Upper lobe of left lung (tissue), 6 donors: Measurements from ENCODE around the gene CACNA1A. TPM values are rescaled to one million over a fixed set of nuclear protein-coding genes. Genes with fewer than 3 reads are reported as not detected.

ENCODE experiments used
- ATAC-seq, 2 donors: fragments of 200-7000 bp; cut with Tn5 transposase; one replicate each; pipeline ENCODE4 v1.9.1; 2022; ENCODE audit warnings: mild to moderate bottlenecking in 2 of 2, moderate library complexity in 2 of 2; ENCODE audit not compliant: low FRiP score in 2 of 2
- DNase-seq, 2 donors: peaks; one replicate each; pipeline ENCODE4 v3.0.0-alpha.2; 2019 to 2020
- H3K27ac ChIP-seq, 4 donors: fragments of 200-600 bp; sonication (generic); one replicate each; pipeline ENCODE4 v1.5.1; 2016 to 2019
- H3K27me3 ChIP-seq, 4 donors: fragments of 200-600 bp; sonication (generic); one replicate each; pipeline ENCODE4 v1.5.1; 2017 to 2019
- H3K36me3 ChIP-seq, 4 donors: fragments of 200-600 bp; sonication (generic); one replicate each; pipeline ENCODE4 v1.5.1; 2016 to 2019
- H3K4me1 ChIP-seq, 4 donors: fragments of 200-600 bp; sonication (generic); one replicate each; pipeline ENCODE4 v1.5.1; 2018 to 2019
- H3K4me3 ChIP-seq, 4 donors: fragments of 200-600 bp; sonication (generic); one replicate each; pipeline ENCODE4 v1.5.1; 2017 to 2019; ENCODE audit warnings: mild to moderate bottlenecking in 2 of 4, moderate library complexity in 1 of 4
- H3K9me3 ChIP-seq, 4 donors: fragments of 200-600 bp; sonication (generic); one replicate each; pipeline ENCODE4 v1.5.1; 2018 to 2019
- EP300 ChIP-seq, 4 donors: sonication (generic); formaldehyde crosslinking; IDR thresholded peaks; one replicate each; pipeline ENCODE4 v1.5.1; 2017; ENCODE audit warnings: antibody characterized with exemption in 4 of 4, control low read depth in 2 of 4
- POLR2A ChIP-seq, 4 donors: fragments of 450-650 bp; IDR thresholded peaks; one replicate each; pipeline ENCODE4 v1.5.1; 2016 to 2017; ENCODE audit warnings: antibody characterized with exemption in 4 of 4, mild to moderate bottlenecking in 2 of 4
- POLR2AphosphoS5 ChIP-seq, 2 donors: sonication (generic); formaldehyde crosslinking; IDR thresholded peaks; one replicate each; pipeline ENCODE4 v1.5.1; 2017; ENCODE audit warnings: antibody characterized with exemption in 2 of 2
- WGBS, 2 donors: methylation state at CpG; one replicate each; pipeline ENCODE4 v1.1.5; 2017 to 2018; 5-methylcytosine and 5-hydroxymethylcytosine counted together
- total RNA-seq, 6 donors: library from RNA; depleted of rRNA in 4 of 6; stranded (reverse); fragments of >200 nt in 4 of 6; gene quantifications; one replicate each; pipeline versions ENCODE4 v1.1.0 to v1.2.1, GENCODE V29; 2016 to 2021
- TF ChIP-seq, protein P1 (sequence below), 6 experiments: fragments of 450-650 bp in 4 of 6; fragments of 200-600 bp in 2 of 6; sonication (generic) in 2 of 6; IDR thresholded peaks; one replicate each; pipeline ENCODE4 v1.5.1; 2016 to 2019; ENCODE audit warnings: antibody characterized with exemption in 6 of 6
- donor health status: DM: no; HTN: no; CAD: no; lungs with moderate emphysema.
- donor health status: DM: no; HTN: yes; CAD: no; lungs with severe emphysema.

Gene CACNA1A
- total RNA-seq, 6 donors from 2014 or later = 0.29 to 0.69 (median 0.67) TPM; not detected in 1

DNA sequence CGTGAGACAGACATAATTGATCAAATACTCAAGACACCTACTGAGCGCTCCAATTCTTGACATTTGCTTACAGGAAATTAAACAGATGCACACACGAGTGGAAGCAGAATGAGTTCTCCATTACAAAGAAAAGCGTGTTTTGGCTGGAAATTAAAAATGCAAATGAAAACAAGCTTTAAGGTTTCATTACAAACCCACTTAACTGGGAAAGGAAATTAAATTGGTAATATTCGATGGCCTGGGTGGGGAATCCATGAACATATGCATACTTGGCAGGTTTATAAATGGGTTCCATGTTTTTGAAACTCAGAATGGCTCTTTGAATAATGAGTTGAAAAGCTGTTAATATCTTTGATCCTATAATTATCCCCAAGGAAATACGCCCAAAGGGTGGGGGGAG, 178.0 kb downstream of the CACNA1A start:
- 81 to 83% methylated on average over 6 of the region's 6 CpGs for WGBS, 2 donors
- ATAC-seq (no peak), DNase-seq (no peak)
- no peak for TF ChIP-seq EP300 (IDR thresholded peaks at IDR 0.05)
- no peak for TF ChIP-seq POLR2AphosphoS5 (IDR thresholded peaks at IDR 0.05)
- TF ChIP-seq POLR2A (IDR thresholded peaks at IDR 0.05) = no peak
- TF ChIP-seq, protein P1, sequence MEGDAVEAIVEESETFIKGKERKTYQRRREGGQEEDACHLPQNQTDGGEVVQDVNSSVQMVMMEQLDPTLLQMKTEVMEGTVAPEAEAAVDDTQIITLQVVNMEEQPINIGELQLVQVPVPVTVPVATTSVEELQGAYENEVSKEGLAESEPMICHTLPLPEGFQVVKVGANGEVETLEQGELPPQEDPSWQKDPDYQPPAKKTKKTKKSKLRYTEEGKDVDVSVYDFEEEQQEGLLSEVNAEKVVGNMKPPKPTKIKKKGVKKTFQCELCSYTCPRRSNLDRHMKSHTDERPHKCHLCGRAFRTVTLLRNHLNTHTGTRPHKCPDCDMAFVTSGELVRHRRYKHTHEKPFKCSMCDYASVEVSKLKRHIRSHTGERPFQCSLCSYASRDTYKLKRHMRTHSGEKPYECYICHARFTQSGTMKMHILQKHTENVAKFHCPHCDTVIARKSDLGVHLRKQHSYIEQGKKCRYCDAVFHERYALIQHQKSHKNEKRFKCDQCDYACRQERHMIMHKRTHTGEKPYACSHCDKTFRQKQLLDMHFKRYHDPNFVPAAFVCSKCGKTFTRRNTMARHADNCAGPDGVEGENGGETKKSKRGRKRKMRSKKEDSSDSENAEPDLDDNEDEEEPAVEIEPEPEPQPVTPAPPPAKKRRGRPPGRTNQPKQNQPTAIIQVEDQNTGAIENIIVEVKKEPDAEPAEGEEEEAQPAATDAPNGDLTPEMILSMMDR (IDR thresholded peaks at IDR 0.05) = no peak
- H3K9me3 ChIP-seq = no peaks in the 10 kb centered on the region
- no peaks in the 10 kb centered on the region for H3K36me3 ChIP-seq
- H3K27ac ChIP-seq = no peak overlapping the region
- H3K4me3 ChIP-seq = no peak overlapping the region
- no peaks in the 10 kb centered on the region for H3K27me3 ChIP-seq
- H3K4me1 ChIP-seq = no peaks in the 10 kb centered on the region

DNA sequence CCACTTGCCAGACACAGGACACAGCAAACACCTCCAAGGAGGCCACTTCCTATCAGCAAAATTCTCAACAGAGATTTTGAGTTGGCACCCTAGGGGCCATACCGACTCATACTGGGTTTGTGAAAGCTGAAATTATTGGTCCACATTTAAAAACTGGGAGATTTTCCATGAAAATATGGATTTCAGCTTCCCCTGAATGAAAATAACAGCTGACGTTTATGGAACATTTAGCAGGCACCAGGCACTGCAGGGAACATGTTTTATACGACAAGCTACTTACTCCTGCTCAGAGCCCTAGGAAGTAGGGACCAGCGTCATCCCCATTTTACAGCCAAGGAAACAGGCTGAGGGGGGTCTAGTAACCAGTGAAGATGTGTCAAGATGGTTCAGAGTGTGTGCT, 186.8 kb downstream of the CACNA1A start:
- WGBS, 2 donors = 81 to 90% methylated on average over 4 of the region's 4 CpGs
- DNase-seq (no peak), ATAC-seq (no peak)
- H3K36me3 ChIP-seq = no peaks in the 10 kb centered on the region
- no peaks in the 10 kb centered on the region for H3K27me3 ChIP-seq
- H3K4me1 ChIP-seq = no peaks in the 10 kb centered on the region
- TF ChIP-seq POLR2AphosphoS5 (IDR thresholded peaks at IDR 0.05) = no peak
- peaks cover 0 to 4% (median 0%) of the 10 kb centered on the region in 4 donors for H3K9me3 ChIP-seq
- H3K27ac ChIP-seq = no peak overlapping the region
- H3K4me3 ChIP-seq = no peak overlapping the region

DNA sequence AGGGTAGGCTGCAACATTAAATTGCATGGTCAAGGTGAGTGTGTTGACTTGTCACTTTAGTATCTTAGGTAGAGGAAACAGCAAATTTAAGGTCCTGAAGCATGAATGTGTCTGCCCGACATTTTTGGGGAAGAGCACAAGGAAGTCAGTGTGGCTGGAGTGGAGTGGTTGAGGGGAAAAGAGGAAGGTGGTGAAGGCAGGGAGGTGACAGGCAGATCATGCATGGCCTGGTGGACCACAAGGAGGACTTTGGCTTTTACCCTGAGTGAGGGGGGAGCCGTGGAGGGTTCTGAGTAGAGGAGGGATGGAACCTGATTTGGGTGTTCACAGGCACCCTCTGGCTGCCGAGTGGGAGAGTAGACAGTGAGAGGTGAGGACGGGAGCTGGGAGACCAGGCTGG, 188.1 kb downstream of the CACNA1A start:
- Histone ChIP-seq H3K36me3 (no peaks in the 10 kb centered on the region), H3K27me3 (no peaks in the 10 kb centered on the region), H3K4me1 (no peaks in the 10 kb centered on the region), H3K4me3 (no peak overlapping the region), H3K9me3 (peaks cover 0 to 4% (median 0%) of the 10 kb centered on the region in 4 donors), H3K27ac (no peak overlapping the region)
- WGBS, 2 donors = 66 to 67% methylated on average over 4 of the region's 4 CpGs
- no peak for DNase-seq
- TF ChIP-seq, protein P1 (IDR thresholded peaks at IDR 0.05) = no peak
- ATAC-seq = peak in 1 of 2 donors; percentile 41

DNA sequence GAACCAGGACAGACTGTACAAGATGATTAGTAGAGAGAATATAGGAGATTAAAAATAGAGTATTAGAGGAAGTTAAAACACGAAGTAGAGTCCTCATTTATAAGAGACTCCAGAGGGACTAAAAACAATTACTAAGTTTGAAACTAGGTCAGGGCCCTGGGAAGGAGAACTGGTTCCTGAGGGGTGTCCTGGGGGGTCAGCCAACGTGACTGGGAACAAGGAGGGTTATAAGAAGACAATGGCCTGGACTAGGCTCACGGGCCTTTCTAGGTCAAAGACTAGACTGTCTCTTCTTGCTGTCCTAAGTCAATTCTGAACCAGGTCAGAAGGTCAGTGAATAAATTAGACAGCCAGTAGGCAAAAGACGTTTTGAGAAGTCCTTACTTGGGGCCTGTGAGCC, 190.8 kb downstream of the CACNA1A start:
- Histone ChIP-seq H3K4me1 (no peaks in the 10 kb centered on the region), H3K27ac (no peak overlapping the region), H3K27me3 (no peaks in the 10 kb centered on the region), H3K4me3 (no peak overlapping the region), H3K9me3 (peaks cover 0 to 4% (median 0%) of the 10 kb centered on the region in 4 donors), H3K36me3 (no peaks in the 10 kb centered on the region)
- no peak for TF ChIP-seq POLR2AphosphoS5 (IDR thresholded peaks at IDR 0.05)
- no peak for TF ChIP-seq POLR2A (IDR thresholded peaks at IDR 0.05)
- no peak for TF ChIP-seq EP300 (IDR thresholded peaks at IDR 0.05)
- TF ChIP-seq, protein P1 (IDR thresholded peaks at IDR 0.05) = no peak
- no peak for ATAC-seq
- 53 to 59% methylated on average over 4 of the region's 4 CpGs for WGBS, 2 donors
- no peak for DNase-seq

DNA sequence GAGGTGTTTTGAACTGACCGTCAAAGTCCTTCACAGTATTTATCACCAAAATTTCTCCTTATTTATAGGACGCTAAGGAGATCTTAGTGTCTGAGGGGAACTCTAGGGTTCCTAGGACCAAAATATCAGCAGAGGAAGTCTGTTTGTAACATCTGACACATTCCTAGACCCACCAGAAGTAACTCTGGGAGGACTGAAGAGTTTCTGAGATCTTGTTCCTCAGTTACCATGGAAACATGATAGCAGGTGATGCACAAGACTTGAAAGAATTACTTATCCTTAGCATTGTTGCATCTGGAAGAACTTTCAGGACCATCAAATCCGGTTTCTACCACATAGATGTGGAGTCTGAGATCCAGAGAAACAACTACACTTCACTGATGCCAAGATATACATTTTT, 191.5 kb downstream of the CACNA1A start:
- 53 to 85% methylated on average over 3 of the region's 3 CpGs for WGBS, 2 donors
- no peaks in the 10 kb centered on the region for H3K36me3 ChIP-seq
- peaks cover 0 to 4% (median 0%) of the 10 kb centered on the region in 4 donors for H3K9me3 ChIP-seq
- no peaks in the 10 kb centered on the region for H3K4me1 ChIP-seq
- H3K27me3 ChIP-seq = no peaks in the 10 kb centered on the region
- H3K4me3 ChIP-seq = no peak overlapping the region
- TF ChIP-seq POLR2AphosphoS5 (IDR thresholded peaks at IDR 0.05) = no peak
- TF ChIP-seq, protein P1 (IDR thresholded peaks at IDR 0.05) = no peak
- TF ChIP-seq EP300 (IDR thresholded peaks at IDR 0.05) = no peak
- TF ChIP-seq POLR2A (IDR thresholded peaks at IDR 0.05) = no peak
- ATAC-seq = no peak
- no peak for DNase-seq
- no peak overlapping the region for H3K27ac ChIP-seq
